MM.1S (cell line): ENCODE measurements around the gene C1orf74.

ENCODE experiments used
- DNase-seq: peaks from one replicate; pipeline ENCODE4 v3.0.0-alpha.2; 2015
- H2AFZ ChIP-seq: fragments of 300-600 bp; sonication (generic); 2 replicates; pipeline ENCODE4 v1.6.0; 2016; ENCODE audit warnings: antibody characterized with exemption, low read length
- H3F3A ChIP-seq: fragments of 300-600 bp; sonication (generic); 2 replicates; pipeline ENCODE4 v1.6.1; 2016; ENCODE audit warnings: mild to moderate bottlenecking, antibody characterized with exemption, low read length, moderate library complexity, mixed read lengths; ENCODE audit not compliant: insufficient read depth
- H3K27ac ChIP-seq: fragments of 300-600 bp; sonication (generic); 2 replicates; pipeline ENCODE4 v1.5.1; 2016; ENCODE audit warnings: mild to moderate bottlenecking, low read length
- H3K27me3 ChIP-seq: fragments of 300-600 bp; sonication (generic); replicated peaks from 2 replicates; pipeline ENCODE4 v1.6.0; 2016; ENCODE audit warnings: low read length; ENCODE audit not compliant: insufficient read depth
- H3K36me3 ChIP-seq: fragments of 300-600 bp; sonication (generic); replicated peaks from 2 replicates; pipeline ENCODE4 v1.6.1; 2016; ENCODE audit warnings: mild to moderate bottlenecking, low read length, mixed read lengths; ENCODE audit not compliant: insufficient read depth
- H3K4me1 ChIP-seq: fragments of 300-600 bp; sonication (generic); 2 replicates; pipeline ENCODE4 v1.6.1; 2016; ENCODE audit warnings: low read length, mixed read lengths
- H3K4me2 ChIP-seq: fragments of 300-600 bp; sonication (generic); 2 replicates; pipeline ENCODE4 v1.6.0; 2016; ENCODE audit warnings: low read depth, low read length
- H3K4me3 ChIP-seq: fragments of 300-600 bp; sonication (generic); 2 replicates; pipeline ENCODE4 v1.5.1; 2016; ENCODE audit warnings: low read length, mixed read lengths
- H3K79me2 ChIP-seq: fragments of 300-600 bp; sonication (generic); 2 replicates; pipeline ENCODE4 v1.6.1; 2016; ENCODE audit warnings: mixed run types, low read length, mixed read lengths
- H3K9ac ChIP-seq: fragments of 300-600 bp; sonication (generic); 2 replicates; pipeline ENCODE4 v1.6.1; 2016; ENCODE audit warnings: low read length, mixed read lengths
- H3K9me2 ChIP-seq: fragments of 300-600 bp; sonication (generic); replicated peaks from 2 replicates; pipeline ENCODE4 v1.6.1; 2016; ENCODE audit warnings: mild to moderate bottlenecking, low read length, mixed read lengths; ENCODE audit not compliant: insufficient read depth
- H3K9me3 ChIP-seq: fragments of 300-600 bp; sonication (generic); replicated peaks from 2 replicates; pipeline ENCODE4 v1.6.1; 2016; ENCODE audit warnings: mild to moderate bottlenecking, low read length, mixed read lengths; ENCODE audit not compliant: insufficient read depth
- H4K20me1 ChIP-seq: fragments of 300-600 bp; sonication (generic); 2 replicates; pipeline ENCODE4 v1.6.1; 2016; ENCODE audit warnings: mild to moderate bottlenecking, low read length, moderate library complexity, mixed read lengths; ENCODE audit not compliant: insufficient read depth
- EZH2 ChIP-seq: fragments of 300-600 bp; sonication (generic); optimal IDR thresholded peaks from 2 replicates; pipeline ENCODE3; 2017; ENCODE audit warnings: low read depth, mild to moderate bottlenecking, antibody characterized with exemption, low read length, mixed read lengths
- EZH2phosphoT487 ChIP-seq: fragments of 300-600 bp; sonication (generic); IDR thresholded peaks from 2 replicates; pipeline ENCODE4 v1.6.1; 2018; ENCODE audit warnings: antibody characterized with exemption, low read length
- TF ChIP-seq, protein P1 (sequence below): fragments of 300-600 bp; sonication (generic); IDR thresholded peaks from 2 replicates; pipeline ENCODE4 v1.5.1; 2016; ENCODE audit warnings: antibody characterized with exemption, low read length, mixed read lengths

C1orf74 gene

DNA sequence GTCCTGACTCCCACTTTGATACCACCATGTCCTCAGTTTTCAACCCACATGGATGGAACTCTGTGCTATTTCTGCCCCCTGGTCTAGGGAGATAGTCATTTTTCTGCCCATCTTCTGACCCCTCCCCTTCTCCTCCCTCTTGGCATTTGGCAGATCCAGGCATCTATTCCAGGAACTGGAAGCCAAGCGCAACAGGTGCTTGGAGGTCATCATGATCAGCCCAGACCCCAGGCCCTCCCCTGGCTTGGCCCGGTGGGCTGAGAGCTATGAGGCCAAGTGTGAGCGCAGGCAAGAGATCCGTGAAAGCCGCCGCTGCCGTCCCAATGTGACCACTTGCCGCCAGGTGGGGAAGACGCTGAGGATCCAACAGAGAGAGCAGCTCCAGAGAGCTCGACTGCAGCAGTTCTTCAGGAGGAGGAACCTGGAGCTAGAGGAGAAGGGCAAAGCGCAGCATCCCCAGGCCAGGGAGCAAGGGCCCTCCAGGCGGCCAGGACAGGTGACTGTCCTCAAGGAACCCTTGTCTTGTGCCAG, 24.5 kb downstream of the C1orf74 start:
- peaks cover 23% of the 10 kb centered on the region for H3K79me2 ChIP-seq
- H2AFZ ChIP-seq: no peak overlapping the region
- no peak overlapping the region for H3K4me2 ChIP-seq
- no peak overlapping the region for H3K4me3 ChIP-seq
- H3K4me1 ChIP-seq: peaks cover 34% of the 10 kb centered on the region
- H3K36me3 ChIP-seq: no peaks in the 10 kb centered on the region
- H3K27me3 ChIP-seq: no peaks in the 10 kb centered on the region
- H4K20me1 ChIP-seq: no peaks in the 10 kb centered on the region
- no peaks in the 10 kb centered on the region for H3K9me3 ChIP-seq
- H3K9me2 ChIP-seq: no peaks in the 10 kb centered on the region
- peaks cover 26% of the 10 kb centered on the region for H3F3A ChIP-seq
- no peak for DNase-seq
- H3K27ac ChIP-seq: no peak overlapping the region
- H3K9ac ChIP-seq: no peak overlapping the region
- TF ChIP-seq EZH2: no peak
- TF ChIP-seq, protein P1, sequence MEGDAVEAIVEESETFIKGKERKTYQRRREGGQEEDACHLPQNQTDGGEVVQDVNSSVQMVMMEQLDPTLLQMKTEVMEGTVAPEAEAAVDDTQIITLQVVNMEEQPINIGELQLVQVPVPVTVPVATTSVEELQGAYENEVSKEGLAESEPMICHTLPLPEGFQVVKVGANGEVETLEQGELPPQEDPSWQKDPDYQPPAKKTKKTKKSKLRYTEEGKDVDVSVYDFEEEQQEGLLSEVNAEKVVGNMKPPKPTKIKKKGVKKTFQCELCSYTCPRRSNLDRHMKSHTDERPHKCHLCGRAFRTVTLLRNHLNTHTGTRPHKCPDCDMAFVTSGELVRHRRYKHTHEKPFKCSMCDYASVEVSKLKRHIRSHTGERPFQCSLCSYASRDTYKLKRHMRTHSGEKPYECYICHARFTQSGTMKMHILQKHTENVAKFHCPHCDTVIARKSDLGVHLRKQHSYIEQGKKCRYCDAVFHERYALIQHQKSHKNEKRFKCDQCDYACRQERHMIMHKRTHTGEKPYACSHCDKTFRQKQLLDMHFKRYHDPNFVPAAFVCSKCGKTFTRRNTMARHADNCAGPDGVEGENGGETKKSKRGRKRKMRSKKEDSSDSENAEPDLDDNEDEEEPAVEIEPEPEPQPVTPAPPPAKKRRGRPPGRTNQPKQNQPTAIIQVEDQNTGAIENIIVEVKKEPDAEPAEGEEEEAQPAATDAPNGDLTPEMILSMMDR: no peak

GRCh38 chr1:209758400-209758799, 26.0 kb downstream of the C1orf74 start:
- H3K9me3 ChIP-seq: no peaks in the 10 kb centered on the region
- no peak overlapping the region for H3K9ac ChIP-seq
- no peak overlapping the region for H2AFZ ChIP-seq
- H3K36me3 ChIP-seq: no peaks in the 10 kb centered on the region
- no peak overlapping the region; the same call in 1 of the 2 replicates for H3K4me2 ChIP-seq
- H3K9me2 ChIP-seq: no peaks in the 10 kb centered on the region
- no peak for DNase-seq
- H3F3A ChIP-seq: peaks cover 29% of the 10 kb centered on the region
- H3K79me2 ChIP-seq: peaks cover 23% of the 10 kb centered on the region
- H3K27me3 ChIP-seq: no peaks in the 10 kb centered on the region
- H3K4me1 ChIP-seq: peaks cover 35% of the 10 kb centered on the region
- H3K27ac ChIP-seq: no peak overlapping the region
- H3K4me3 ChIP-seq: no peak overlapping the region
- H4K20me1 ChIP-seq: no peaks in the 10 kb centered on the region
- TF ChIP-seq, protein P1: no peak
- TF ChIP-seq EZH2: no peak
- no peak for TF ChIP-seq EZH2phosphoT487

DNA sequence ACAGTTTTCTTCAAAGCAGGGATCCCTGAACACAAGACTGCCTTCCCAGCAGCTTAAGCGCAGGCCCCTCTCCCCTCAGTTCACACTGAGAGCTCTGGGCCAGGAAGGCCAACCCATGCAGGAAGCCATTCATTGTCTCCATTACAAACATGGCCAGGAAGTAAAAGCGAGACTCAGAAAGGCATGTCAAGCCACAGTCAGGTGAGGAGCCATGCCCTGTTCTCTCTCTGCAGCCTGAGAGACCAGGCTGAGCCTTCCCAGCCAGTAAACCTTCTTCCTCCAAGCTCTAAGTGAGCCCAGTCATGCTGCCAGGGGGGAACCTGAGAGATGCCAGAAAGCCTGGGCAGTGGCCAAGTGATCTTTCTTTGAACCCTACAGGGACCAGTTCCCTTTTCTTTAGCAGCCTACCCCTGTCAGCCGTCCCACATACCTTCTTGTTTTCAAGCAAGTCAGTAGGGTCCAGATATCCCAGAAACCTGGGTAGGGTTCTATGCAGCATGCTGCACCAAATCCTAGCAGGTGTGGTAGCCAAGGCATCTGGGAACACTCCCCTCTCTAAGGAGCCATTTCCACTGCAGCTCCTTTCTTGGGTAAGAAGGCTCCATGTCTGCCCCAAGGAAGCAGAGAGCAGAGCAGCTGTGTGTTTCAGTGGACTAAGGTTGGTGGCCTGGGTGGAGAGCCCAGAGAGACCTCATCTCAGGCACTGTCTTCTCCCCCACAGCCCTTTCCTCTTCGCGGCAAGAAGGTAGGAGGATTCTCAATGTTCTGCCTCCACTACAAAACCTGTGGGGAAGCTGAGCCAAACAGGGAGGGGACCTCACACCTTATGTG, 27.5 kb downstream of the C1orf74 start:
- Histone ChIP-seq H3K27me3 (no peaks in the 10 kb centered on the region), H3K27ac (peak overlapping the region; percentile 82), H3K9me2 (no peaks in the 10 kb centered on the region), H3K36me3 (no peaks in the 10 kb centered on the region), H2AFZ (peak overlapping the region; percentile 40), H4K20me1 (no peaks in the 10 kb centered on the region), H3K4me3 (peak overlapping the region; percentile 65), H3K4me1 (peaks cover 50% of the 10 kb centered on the region), H3K9ac (peak overlapping the region; percentile 49), H3K9me3 (no peaks in the 10 kb centered on the region), H3F3A (peaks cover 37% of the 10 kb centered on the region), H3K79me2 (peaks cover 23% of the 10 kb centered on the region), H3K4me2 (peak overlapping the region; percentile 82)
- DNase-seq: peak; percentile 38
- TF ChIP-seq EZH2: no peak
- no peak for TF ChIP-seq EZH2phosphoT487
- TF ChIP-seq, protein P1: no peak
